Endometrium (tissue), 2 donors: ENCODE measurements around the gene CELA1.

Source experiments
- FAIRE-seq: peaks from 2 replicates; lab custom pipeline; 2012; peaks lifted over from hg19 to GRCh38; lab: Jason Lieb, UNC
- donor health status: control.
- donor health status: control.

CELA1 gene

DNA sequence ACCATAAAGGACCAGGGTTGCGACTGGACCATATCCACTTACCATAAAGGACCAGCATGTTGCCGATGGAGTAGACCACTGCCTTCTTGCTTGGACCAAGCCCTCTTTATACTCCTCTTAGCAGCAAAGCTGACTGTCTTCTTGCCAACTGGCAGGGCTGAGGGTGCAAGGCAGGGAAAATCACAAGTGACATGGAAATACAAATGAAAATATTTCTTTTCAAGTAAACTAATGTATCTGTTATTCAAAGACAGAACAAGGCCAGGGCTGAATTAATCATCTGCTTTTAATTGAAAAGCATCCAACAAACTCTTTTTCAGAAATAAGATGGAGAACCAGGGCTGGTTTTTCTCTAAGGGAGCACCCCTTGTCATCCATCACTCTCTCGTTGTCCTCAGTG lies at the start of gene CELA1:
Gene CELA1, minus strand, starts transcription at position 99 of the 400 bp plus-strand sequence. Its CDS starts 41 bp downstream, at position 58.
- no peak for FAIRE-seq

DNA sequence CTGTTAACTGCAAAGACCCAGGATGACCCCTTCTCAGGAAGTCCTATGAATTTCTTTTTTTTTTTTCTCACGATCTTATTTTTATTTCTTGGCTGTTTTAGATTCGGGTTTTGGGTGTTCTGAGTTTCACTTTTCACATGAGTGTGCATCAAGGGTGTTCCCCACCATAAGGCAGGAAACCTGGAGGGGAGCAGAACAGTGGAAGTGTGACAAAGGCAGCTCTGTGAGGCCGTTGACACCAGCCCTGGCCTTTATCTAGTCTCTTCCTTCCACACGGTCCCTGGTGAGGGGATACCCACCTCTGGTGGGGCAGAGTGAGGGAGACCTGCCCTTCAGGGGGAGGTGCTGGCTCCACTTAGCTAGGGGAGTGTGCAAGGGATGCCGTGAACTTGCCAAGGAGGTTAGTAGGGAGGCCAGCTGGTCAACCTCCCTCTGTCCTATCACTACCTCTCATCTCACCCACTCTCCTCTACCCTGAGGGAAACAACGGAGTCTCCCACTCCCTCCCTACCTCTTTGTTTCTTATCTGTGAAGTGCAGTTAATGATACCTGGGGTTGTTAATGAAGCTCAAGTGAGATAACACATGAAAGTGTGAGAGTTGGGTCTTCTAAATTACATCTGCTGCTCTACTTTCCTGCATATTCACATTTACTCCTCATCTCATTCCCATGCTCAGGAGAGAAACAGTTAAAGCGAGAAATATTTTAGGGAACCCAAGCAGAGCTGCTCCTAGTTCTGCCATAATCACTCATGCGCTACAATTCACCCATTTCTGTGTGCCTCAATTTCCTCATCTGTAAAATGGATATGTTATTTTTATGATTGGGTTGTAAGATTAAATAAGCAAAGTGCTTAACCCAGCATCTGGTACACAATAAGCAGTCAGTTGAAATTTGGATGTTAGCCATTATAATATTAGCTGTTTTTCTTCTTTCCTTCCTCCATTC lies 49.1 kb upstream of the CELA1 start:
- no peak for FAIRE-seq

DNA sequence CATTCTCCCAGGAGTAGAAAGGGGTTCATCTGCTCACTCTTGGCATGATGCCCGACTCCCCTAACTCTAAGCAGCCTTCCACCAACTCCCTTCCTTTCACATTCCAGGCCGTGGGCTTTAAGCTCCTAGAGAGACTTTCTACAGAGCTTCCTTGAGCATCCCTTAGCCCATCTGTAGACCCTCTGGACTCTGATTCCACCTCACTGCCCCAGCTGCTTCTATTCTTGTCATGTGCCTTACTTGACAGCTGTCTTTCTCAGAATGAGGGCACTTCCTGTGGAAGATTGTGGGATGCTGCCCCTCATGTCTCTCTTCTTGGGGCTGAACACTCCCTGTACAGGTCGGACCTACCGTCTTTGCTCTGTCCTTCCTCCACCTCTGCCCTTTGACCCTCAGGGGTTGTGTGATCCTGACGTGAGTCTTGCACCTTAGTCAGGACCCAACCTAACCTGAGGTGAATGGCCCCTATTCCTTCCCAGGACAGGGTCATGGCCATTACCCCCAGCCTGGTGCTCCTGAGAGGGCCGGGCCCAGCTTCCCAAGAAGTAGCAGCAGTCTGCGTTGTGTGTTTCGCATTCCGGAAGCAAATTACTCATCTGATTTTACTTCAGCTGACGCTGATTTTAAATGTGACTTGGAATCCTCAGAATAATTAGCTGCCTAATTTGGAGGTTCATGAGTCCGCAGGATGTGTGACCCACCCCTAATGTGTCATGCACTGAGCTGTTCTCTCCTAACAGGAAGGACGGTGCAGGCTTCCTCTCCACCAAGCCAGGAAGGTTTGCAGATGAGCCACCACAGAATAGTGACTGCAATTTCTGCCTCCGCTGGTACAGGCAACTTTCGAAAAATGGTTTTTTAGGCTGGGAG lies 47.4 kb upstream of the CELA1 start:
- FAIRE-seq: no peak

DNA sequence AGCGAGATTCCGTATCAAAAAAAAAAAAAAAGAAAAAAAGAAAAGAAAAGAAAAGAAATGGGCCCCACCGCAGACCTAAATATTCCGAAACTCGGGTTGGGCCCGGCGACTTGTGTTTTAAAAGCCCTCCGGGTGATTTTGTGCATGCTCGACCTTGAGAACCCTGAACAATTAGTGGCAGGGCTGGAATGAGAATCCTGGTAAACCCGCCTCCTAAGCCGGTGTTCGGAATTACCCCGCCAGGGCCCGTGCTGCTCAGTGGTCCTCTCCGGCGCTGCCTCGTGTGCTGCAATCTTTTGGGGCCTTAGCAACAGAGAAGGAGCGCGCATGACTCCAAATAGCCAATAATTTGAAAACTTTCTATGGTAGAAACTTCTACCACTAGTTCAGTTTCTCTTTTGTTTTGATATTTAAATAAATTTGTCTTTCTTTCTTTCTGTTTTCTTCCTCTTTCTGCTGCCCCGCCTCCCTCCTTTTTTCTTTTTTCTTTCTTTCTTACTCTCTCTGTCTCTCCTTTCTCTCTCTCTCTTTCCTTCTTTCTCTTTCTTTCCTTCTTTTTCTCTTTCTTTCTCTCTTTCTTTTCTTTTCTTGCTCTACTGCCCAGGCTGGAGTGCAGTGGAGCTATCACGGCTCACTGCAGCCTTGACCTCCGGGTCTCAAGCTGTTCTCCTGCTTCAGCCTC lies 46.2 kb upstream of the CELA1 start:
- FAIRE-seq: no peak

DNA sequence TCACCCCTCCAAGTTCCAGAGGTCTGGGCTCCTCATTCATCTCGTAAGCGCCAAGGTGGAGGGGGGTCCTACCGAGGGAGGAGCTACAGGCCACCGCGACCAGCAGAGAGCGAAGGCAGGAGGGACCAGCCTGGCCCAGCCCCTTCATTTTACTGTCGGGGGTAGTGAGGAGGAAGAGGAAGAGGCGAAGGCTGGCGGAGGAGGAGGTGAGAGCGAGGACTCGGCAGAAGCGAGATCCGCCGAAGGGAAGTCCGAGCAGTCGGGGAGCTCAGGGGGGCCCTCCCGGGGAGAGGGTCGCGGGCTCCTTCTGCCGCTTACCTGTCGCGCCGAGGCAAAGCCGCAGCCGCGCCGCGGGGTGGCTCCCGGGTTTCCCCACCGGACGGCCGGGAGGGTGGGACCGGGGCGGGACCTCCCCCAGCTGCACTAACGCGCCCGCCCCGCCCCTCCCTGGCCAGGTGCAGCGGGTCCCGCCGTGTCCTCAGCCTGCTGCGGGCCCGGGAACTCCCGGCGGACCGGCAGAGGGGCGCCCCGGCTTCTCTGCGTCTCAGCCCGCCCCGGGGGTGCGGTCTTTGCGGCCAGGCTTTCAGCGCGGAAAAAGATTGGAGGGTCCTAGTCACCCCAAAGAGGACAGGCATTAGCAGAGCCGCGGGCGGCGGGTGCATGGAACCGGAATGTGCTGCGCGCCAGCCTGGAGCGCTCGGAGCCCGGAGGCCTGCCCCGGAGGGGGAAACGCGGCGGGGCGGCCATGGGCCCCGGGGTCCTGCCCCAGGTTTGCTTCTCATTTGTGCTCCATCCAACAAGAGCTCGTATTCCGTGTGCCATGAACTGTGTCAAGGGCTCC lies 45.0 kb upstream of the CELA1 start, which contains the start of gene GALNT6:
Gene GALNT6, minus strand, starts transcription at position 124 of the 841 bp plus-strand sequence. CDS start 11,625 bp downstream, outside the sequence.
- no peak for FAIRE-seq

DNA sequence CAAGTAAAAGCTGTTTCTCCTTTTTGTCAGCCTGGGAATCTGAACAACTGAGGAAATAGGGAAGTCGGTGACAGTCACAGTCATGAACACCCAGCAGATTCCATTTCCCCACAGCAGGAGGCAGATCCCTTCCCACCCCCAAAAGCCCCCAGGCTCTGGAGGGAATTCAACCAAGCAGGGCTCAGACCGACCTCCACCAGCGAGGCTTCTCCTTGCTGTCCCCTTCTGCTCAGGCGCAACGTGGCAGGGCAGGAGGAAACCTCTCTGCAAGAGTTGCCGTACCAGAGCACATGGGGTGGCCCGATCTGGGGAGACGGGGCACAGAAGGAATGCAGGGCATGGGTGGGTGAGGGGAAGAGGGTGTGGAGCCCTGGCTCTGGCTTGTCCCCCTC lies 44.4 kb upstream of the CELA1 start:
- FAIRE-seq: no peak

DNA sequence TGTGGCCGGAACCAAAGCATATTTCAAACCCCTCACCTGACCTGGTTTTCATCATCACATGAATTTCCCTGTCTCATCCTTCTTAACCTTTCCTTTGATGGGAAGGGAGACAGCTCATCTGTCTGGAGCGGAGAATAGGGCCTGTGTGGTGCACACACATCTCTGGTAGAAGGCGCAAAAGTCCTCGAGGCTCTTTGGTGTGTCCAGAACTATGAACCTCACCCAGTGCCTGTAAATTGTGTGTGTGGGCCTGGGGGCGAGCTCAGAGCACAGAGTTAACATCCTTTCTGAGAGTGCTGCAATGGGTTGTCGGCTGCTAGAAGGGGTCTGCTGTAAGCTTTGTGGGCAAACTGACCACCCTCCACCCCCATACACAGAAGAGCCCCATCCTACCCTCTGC lies 44.0 kb upstream of the CELA1 start:
- no peak for FAIRE-seq

DNA sequence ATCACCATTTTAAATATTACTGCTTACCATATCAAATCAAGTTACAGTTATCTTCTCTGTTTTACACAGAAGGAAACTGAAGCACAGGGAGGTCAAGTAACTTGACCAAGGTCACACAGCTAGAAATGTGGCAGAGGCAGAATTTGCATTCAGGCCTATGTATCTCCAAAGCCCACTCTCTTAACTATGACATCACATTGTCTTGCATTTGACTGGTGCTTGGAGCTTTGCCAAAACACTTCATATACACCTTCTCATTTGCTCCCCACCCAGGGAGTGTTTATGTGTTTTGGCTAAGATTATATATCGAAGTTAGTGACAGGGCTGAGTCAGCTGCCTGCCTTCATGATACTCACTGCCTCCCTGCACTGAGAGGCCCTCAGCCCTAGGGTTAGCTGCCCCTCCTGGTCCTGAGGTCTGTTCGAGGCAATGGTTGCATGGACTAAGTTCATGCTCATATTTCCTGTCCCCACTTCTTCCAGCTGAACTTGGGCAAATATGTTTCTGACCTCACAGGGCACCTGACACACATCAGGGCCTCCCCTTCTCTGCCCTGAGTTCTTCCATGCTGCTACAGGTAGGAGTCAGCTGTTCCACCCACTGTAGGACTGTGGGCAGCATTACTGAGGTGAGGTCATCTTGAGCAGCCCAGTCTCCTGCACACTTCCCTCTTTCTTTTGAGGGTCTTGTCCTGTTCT lies 43.0 kb upstream of the CELA1 start:
- FAIRE-seq: no peak

DNA sequence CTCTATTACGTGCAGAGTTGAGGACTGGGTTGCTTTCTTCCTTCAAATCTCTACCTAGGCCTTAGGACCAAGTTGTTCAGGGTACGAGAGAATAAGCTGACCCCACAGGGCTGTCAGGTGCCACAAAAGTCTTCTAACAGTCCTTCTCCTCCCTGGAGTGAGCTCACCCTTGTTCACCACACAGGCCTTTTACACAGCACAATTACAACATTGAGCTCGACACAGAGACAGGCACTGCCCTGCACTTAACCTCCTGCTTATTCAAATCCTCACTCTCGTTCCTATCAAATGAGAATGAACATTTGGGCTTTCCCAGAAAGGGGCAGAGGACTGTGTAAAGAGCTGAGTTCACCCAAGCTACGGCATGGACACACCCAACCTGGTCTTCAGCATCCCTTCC lies 42.4 kb upstream of the CELA1 start:
- no peak for FAIRE-seq

DNA sequence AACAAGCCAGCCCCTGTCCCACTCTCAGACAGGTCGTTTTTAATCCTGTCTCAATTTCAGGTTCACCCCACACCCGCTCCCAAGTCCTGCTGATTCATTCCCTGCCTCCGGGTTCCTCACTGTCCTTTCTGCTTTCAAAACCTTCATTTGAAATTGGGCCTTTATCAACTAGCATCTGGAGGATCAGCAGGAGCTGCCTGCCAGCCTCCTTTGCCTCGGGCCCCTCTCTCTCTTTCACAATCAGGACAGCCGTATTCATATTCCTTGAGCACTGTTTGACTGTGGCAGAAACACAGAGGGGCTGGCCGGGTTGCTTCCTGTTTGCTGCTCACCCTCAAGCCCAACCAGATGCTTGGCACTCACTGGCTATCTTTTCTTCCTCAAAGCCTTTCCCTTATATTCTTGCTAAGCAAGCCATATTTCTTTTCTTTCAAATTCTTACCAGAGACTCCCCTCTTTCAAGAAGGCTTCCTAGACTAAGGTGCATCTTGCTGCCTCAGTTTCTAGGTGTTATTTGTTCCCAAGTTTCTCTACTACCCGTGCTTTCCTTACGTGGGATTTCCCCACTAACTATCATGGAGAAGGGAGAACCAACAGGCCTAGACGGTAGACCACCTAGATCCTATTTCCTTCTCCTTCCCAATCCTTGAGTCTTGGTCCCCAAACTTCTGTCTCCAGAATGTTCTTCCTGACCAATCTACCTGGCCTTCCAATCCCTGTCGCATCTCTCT lies 41.8 kb upstream of the CELA1 start:
- no peak for FAIRE-seq

DNA sequence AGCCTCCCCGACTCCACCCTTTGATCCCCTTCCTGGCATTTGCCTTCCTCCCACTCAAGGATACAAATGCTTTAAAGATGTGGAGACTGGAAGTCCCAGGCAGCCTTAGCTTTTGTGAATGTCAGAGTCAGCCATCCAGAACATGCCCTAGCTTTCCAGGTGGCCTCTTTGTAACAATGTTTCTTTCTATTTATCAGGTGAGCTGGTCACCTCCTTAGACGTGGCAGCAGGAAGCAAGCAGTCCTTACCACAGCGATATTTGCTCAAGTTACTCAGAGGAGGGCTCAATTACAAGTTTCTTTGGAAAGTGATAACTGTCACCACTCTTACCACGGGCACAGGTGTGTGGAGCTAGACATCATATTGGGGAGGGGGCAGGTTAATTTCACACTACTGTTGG lies 39.9 kb upstream of the CELA1 start:
- FAIRE-seq: no peak

DNA sequence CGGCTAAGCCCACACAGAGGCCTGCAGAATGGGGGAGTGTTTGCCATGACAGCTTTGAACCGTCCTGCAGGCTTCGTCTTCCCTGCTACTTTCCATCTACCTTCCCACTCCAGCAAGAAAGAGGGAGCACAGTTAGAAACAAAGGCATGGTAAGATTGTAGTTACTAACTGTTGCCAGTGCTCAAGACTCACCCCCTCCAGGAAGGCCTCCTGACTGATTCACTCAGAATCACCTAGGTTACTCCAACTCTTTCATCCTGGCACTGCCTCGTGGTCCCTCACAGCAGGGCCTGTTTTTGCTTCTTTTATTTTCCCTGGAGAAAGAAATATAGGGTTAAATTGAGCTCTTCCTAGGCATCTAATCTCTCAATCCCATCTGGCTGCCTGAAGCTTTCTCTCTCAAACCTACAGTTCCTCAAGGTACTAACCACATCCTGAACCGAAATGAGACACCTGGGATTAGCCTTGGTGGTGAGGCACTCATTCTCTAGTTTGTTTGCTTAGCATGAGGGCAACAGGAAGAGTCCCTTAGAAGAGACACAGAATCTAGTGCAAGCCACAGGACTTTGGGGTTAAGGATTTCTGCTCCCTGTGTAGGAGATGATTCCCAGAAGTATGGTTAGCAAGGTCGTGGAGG lies 36.9 kb upstream of the CELA1 start:
- FAIRE-seq: no peak

DNA sequence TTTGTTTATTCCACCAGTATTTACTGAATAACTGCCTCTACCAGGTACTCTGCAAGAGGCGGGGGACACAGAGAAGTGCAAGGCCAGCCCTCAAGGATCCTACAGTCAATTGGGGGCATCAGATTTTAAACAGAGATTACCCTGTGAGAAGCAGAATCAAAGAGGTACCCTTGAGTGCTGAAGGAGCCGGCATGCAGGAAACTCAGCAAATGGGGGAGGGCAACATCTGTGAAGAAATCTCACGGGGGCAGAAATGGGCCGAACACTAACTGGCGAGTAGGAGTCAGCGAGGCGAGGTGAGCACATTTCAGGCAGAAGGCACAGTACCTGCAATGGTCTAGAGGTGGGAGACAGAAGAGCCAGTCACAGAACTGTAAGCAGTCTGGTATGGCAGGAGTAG lies 35.7 kb upstream of the CELA1 start:
- FAIRE-seq: no peak

DNA sequence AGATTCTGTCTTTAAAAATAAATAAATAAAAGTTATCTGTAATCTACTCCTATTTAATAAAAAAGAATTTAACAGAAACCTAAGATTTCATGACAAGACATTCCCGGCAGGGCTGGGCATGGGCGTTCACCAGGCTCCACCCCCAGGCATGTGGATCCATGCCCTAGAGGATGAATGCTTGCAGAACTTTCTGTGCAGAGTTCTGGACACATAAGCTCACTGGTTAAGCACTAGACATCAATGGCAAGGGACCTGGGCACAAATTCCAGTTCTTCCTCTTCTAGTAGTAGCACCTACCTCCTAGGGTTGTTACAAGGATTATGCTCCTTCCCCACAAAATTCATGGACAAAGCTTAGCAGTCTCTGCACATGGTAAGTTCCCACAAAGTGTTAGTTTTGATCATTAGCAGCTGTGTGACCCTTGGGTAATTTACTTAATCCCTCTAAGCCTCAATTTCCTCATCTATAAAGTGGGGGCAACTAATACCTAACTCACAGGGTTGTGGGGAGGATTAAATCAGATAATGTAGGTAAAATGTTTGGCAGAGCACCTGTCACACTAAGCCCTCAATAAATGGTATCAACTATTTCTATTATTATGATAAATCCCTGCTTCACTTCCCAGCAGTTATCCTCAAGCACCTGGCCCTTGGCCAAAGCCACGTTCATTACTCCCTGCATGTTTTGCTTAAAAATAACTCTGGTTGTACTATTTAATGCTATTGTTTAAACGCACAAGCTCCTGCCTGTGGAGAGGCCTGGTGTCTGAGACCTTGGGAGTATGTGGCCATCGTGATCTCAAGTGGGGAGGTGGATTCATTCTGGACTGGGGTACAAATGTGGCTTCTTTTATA lies 35.0 kb upstream of the CELA1 start:
- no peak for FAIRE-seq

DNA sequence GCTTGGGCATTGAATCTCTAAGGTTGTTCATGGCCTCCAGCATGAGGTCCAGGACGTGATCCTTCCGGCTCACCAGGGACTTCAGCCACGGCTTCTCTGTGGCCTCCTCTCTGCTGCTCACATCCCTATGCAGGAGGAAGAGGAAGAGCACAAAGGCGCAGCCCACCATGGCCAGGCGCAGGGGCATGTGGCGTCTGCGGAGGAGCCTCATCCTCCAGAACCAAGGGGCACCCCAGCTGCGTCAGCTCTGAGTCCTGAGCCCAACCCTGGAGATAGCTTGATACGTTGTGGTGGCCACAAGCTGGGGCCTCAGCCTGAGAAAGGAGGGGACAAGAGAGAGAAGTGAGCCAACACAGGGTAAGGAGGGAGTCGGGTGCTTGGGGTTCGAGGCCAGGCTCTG lies 33.1 kb upstream of the CELA1 start:
- no peak for FAIRE-seq

DNA sequence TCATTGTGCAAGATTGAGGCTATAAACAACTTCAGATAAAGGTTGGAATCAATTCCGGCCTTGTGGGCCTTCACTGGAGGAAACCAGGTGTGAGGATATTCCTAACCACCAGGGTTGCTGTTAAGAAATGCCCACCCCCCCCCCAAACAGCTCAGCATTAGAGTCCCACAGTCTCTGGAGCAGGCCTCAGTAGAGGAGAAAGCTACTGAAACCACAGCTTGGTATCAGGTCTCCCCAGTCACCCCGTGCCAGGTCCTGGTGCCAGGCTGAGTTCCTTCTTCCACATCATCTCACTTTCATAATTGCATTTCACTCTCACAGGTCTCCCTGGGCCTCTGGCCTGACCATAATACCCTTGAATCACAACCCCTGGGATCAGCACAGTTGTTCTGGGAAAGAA lies 32.3 kb upstream of the CELA1 start:
- no peak for FAIRE-seq

DNA sequence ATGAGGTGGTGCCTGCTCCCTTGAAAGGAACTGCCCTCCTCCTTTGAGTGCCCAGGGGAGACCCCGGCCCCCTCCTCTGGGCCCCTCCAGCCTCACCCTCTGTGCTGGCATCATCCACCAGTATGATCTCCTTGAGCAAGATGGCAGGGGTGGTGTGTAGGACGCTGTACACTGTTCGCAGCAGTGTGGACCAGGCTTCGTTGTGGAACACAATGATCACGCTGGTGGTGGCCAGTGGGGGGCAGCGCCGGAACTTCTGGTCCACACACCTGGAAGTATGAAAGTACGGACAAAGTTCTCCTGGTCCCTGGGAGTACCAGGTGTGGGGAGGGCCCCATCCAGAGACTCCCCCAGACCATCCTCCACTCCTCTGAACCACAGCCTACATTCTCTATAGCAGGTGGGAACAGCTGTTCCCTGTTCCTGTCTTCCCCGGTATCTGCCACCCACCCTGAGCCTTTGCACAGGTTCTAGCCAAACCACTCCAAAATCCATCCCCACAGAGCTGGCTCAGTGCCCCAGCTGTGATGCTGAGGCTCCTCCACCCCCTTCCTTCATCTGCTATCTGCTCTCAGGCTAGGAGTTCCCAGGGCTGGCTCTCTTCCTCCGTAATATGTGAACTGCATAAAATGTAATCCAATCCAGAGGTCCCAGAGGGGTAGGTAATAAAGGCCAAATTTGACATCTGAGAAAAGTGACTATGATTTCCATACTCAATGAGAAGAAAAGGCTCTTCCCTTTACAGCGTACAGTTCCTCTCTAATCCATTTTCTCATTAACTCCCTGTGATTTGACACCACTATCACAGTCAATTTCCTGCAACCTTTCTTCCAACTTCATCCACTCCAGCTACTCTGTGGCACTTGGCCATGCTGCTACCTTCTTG lies 30.9 kb upstream of the CELA1 start:
- no peak for FAIRE-seq

DNA sequence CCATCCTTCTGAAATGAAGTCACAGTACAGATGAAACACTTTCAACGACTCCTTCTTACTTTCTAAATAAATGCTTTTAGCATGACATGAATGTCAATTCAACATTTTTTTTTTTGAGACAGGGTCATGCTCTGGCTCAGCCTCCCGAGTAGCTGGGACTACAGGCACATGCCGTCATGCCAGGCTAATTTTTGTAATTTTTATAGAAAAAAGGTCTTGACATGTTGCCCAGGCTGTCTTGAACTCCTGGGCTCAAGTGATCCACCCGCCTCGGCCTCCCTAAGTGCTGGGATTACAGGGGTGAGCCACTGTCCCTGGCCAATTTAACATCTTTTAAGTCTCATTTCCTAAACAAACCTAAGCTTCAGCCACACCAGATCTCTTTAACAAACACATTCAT lies 28.4 kb upstream of the CELA1 start:
- FAIRE-seq: no peak
